OCI-LY3 (cell line): ENCODE results near the gene ZBTB1.

Experiments used
- H2AFZ ChIP-seq: fragments of 200-600, 300-600 bp; shearing (Covaris generic); 2 replicates; pipeline ENCODE4 v1.6.0; 2014; ENCODE audit warnings: antibody characterized with exemption, low read depth, low read length
- H3K27ac ChIP-seq: fragments of 200-600, 300-600 bp; sonication (generic); 2 replicates; pipeline ENCODE4 v1.5.1; 2014; ENCODE audit warnings: mild to moderate bottlenecking, low read length, moderate library complexity, mixed read lengths
- H3K27me3 ChIP-seq: fragments of 200-600, 300-600 bp; sonication (generic); 2 replicates; pipeline ENCODE4 v1.6.1; 2014; ENCODE audit warnings: low read depth, low read length, mixed read lengths
- H3K36me3 ChIP-seq: fragments of 200-600, 300-600 bp; sonication (generic); replicated peaks from 2 replicates; pipeline ENCODE3; 2014; ENCODE audit warnings: low read depth, low read length, mixed read lengths
- H3K4me1 ChIP-seq: fragments of 300-600, 200-600 bp; sonication (generic); 2 replicates; pipeline ENCODE4 v1.6.1; 2014; ENCODE audit warnings: low read length, mixed read lengths
- H3K4me2 ChIP-seq: fragments of 200-600, 300-600 bp; sonication (generic); 2 replicates; pipeline ENCODE4 v1.6.1; 2014; ENCODE audit warnings: low read length, mixed read lengths
- H3K4me3 ChIP-seq: fragments of 300-600, 200-600 bp; sonication (generic); 2 replicates; pipeline ENCODE4 v1.5.1; 2014; ENCODE audit warnings: antibody characterized with exemption, mild to moderate bottlenecking, low read length, moderate library complexity
- H3K79me2 ChIP-seq: fragments of 300-600, 200-600 bp; shearing (Covaris generic); 2 replicates; pipeline ENCODE4 v1.6.1; 2014; ENCODE audit warnings: mild to moderate bottlenecking, low read length, mixed read lengths
- H3K9ac ChIP-seq: fragments of 300-600, 200-600 bp; shearing (Covaris generic); 2 replicates; pipeline ENCODE4 v1.6.0; 2014; ENCODE audit warnings: mild to moderate bottlenecking, low read length, moderate library complexity
- H3K9me3 ChIP-seq: fragments of 200-600, 300-600 bp; shearing (Covaris generic); 2 replicates; pipeline ENCODE4 v1.6.1; 2014; ENCODE audit warnings: low read length, mixed read lengths; ENCODE audit not compliant: insufficient read depth
- H4K20me1 ChIP-seq: fragments of 200-600, 300-600 bp; sonication (generic); 2 replicates; pipeline ENCODE4 v1.6.1; 2016; ENCODE audit warnings: low read length, mixed read lengths; ENCODE audit not compliant: insufficient read depth
- CTCF ChIP-seq: fragments of 200-600, 300-600 bp; sonication (generic); IDR thresholded peaks from 2 replicates; pipeline ENCODE4 v1.5.1; 2014; ENCODE audit warnings: antibody characterized with exemption, low read length, low read depth
- EZH2phosphoT487 ChIP-seq: fragments of 200-600 bp; shearing (Covaris generic); IDR thresholded peaks from 2 replicates; pipeline ENCODE4 v1.6.1; 2018; ENCODE audit warnings: antibody characterized with exemption, mixed run types, low read depth

The ZBTB1 gene

GRCh38 chr14:64536488-64537245 is 32.1 kb downstream of the ZBTB1 start:
- no peaks in the 10 kb centered on the region for H3K27me3 ChIP-seq
- H3K36me3 ChIP-seq, result no peaks in the 10 kb centered on the region
- H3K9ac ChIP-seq, result no peak overlapping the region
- no peak overlapping the region for H2AFZ ChIP-seq
- no peaks in the 10 kb centered on the region for H3K4me1 ChIP-seq
- no peaks in the 10 kb centered on the region for H3K9me3 ChIP-seq
- H3K4me2 ChIP-seq, result no peak overlapping the region
- H3K4me3 ChIP-seq, result no peak overlapping the region
- TF ChIP-seq EZH2phosphoT487 (no peak), CTCF (no peak)
- no peak overlapping the region for H3K27ac ChIP-seq
- H4K20me1 ChIP-seq, result no peaks in the 10 kb centered on the region
- no peaks in the 10 kb centered on the region for H3K79me2 ChIP-seq

GRCh38 chr14:64540208-64541202 is 35.9 kb downstream of the ZBTB1 start, which contains the start of gene HSPA2:
Gene HSPA2 (plus strand): TSS chr14:64540741. CDS start chr14:64540850, 109 bp downstream.
- Histone ChIP-seq H3K79me2 (no peaks in the 10 kb centered on the region), H3K9me3 (no peaks in the 10 kb centered on the region), H3K27ac (no peak within 1 kb of the TSS), H3K9ac (peak within 1 kb of the TSS; percentile 84), H3K4me1 (no peaks in the 10 kb centered on the region), H3K4me2 (peak within 1 kb of the TSS; percentile 68), H3K4me3 (peak within 1 kb of the TSS; percentile 89), H2AFZ (peak within 1 kb of the TSS; percentile 97), H4K20me1 (no peaks in the 10 kb centered on the region), H3K36me3 (no peaks in the 10 kb centered on the region), H3K27me3 (no peaks in the 10 kb centered on the region)
- no peak for TF ChIP-seq EZH2phosphoT487
- peak; percentile 64 for TF ChIP-seq CTCF

- no peak overlapping the region for H3K4me2 ChIP-seq
- no peaks in the 10 kb centered on the region for H4K20me1 ChIP-seq
- H2AFZ ChIP-seq, result no peak overlapping the region
- no peaks in the 10 kb centered on the region for H3K36me3 ChIP-seq
- no peak overlapping the region for H3K4me3 ChIP-seq
- H3K79me2 ChIP-seq, result no peaks in the 10 kb centered on the region
- no peaks in the 10 kb centered on the region for H3K27me3 ChIP-seq
- no peaks in the 10 kb centered on the region for H3K4me1 ChIP-seq
- H3K9ac ChIP-seq, result no peak overlapping the region
- no peak overlapping the region for H3K27ac ChIP-seq
- no peaks in the 10 kb centered on the region for H3K9me3 ChIP-seq
- TF ChIP-seq EZH2phosphoT487, result no peak
These were observed 36.8 kb downstream of the ZBTB1 start for GRCh38 chr14:64541261-64541971.

GRCh38 chr14:64541972-64542835 is 37.6 kb downstream of the ZBTB1 start:
- Histone ChIP-seq H3K4me3 (no peak overlapping the region), H3K27me3 (no peaks in the 10 kb centered on the region), H3K4me2 (no peak overlapping the region), H3K4me1 (no peaks in the 10 kb centered on the region), H4K20me1 (no peaks in the 10 kb centered on the region), H3K9me3 (no peaks in the 10 kb centered on the region), H2AFZ (no peak overlapping the region), H3K79me2 (no peaks in the 10 kb centered on the region), H3K36me3 (no peaks in the 10 kb centered on the region), H3K27ac (no peak overlapping the region), H3K9ac (no peak overlapping the region)
- no peak for TF ChIP-seq EZH2phosphoT487
- TF ChIP-seq CTCF, result no peak
